GM18526 (cell line): ENCODE results near the gene MAP6D1.

Experiments used
- POLR2A ChIP-seq: IDR thresholded peaks from 3 replicates; pipeline ENCODE4 v1.6.1; 2011; ENCODE audit not compliant: insufficient read length; ENCODE audit errors: extremely low read depth

MAP6D1 gene

DNA sequence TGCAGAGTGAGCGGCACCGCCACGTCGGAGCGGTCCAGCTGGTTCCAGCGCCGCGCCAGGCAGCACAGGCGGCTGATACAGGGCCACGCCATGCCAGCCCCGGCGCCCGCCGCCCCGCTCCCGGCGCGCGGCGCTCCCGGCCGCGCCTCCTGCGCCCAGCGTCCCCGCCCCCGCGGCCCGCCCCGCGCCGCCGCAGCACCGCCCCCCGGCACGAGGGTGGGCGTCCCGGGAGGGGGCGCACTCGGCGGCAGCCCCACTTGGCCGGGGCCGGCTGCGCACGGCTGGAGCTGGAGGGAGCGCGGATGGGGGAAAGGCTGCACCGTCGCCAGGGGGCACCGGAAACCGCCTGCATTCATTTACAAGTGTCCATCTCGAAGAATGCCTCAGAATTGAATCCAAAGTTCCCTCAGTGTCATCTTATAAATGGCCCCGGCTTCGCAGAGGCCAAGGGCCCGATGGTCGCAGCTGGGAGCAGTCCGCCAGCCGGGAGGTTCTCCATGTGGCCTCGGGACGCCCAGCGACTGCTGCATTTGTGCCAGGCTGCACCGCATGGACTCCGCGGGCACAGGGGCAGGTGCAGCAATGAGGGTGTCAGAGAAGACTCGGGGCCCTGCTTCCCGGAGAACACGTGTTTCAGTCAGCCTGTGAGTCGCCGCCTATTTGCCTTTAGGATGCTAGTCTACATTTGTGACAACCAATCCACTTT lies at the start of gene MAP6D1:
MAP6D1 (minus strand) TSS at position 122 of the 706 bp plus-strand sequence; CDS start at position 92, 30 bp downstream.
- TF ChIP-seq POLR2A = no peak

DNA sequence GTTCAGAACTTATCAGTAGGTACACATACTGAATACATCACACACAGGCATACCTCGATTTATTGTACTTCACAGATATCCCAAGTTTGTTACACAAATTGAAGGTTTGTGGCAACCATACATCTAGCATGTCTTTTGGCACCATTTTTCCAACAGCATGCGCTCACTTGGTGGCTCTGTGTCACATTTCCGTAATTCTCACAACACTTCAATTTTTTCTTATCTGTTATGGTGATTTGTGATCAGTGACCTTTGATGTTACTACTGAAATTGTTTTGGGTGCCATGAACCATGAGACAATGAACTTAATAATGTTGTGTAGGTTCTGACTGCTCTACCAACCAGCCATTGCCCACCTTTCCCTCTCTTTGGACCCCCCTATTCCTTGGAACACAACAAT lies 48.5 kb upstream of the MAP6D1 start:
- TF ChIP-seq POLR2A = no peak

DNA sequence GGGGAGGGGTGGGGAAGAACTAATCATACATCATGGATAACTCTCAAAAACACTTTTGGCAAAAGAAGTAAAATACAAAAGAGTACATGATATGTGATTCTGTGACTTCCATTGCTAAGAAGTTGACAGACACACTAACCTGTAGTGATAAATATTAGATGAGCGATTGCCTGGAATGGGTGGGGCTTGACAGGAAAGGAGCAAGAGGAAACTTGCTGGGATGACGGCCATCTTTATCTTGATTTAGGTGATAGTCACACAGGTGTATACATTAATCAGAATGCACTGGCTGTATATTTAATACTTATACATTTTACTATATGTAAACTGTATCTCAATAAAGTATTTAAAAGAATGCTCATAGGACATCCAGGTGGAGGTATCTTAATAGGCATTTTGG lies 46.2 kb upstream of the MAP6D1 start:
- no peak for TF ChIP-seq POLR2A

DNA sequence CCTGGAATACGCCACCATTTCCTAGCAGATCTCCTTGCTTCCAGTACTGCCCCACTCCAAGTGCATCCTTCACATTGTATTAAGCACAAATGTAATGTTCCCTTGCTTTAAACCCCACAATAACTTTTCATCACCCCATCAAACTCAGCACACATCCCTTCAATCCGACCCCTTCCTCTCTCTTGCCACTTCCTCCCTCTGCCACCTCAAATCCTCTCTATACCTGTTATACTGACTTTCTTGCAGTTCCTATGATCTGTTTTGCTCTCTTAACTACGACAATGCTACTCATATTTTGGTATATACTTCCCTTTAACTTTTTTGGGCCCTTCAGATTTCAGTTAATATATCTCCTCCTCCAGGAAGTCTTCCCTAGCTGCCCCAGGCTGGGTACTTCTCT lies 45.2 kb upstream of the MAP6D1 start:
- TF ChIP-seq POLR2A = no peak

DNA sequence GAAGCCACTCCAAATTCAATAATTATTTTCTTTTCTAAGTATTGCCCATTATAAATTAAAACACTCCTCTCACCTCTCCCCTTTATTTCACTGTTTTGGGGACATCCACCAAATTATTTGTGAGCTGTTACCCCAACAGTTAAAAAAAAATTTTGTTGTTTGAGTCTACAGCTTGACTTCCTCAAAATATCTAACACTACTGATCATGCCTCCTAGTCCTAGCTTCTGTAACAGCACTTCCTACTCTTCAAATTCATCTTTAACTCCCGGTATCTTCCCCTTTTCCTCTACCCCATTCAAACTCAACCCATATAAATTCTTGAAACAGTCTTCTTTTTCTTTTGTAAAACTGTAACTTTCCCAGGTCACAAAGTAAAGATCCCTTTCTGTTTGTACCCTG lies 43.4 kb upstream of the MAP6D1 start:
- TF ChIP-seq POLR2A = no peak

DNA sequence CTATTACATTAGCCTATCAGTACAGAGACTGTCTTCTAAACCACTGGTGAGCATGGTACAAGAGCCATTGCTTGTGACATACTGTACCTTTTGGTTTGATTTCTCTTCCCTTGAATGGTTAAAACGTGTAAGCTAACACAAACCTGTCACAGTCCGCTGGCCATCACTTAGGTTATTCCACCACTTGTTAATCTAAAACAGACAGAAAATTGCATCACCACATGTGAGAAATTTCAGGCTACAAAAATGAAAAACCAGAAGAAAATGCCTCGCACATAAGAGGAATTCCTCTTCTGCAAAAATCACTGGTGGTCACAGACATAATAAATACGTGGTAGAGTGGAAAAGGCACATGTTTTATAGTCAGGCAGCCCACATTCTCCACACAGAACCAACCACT lies 37.2 kb upstream of the MAP6D1 start:
- no peak for TF ChIP-seq POLR2A

DNA sequence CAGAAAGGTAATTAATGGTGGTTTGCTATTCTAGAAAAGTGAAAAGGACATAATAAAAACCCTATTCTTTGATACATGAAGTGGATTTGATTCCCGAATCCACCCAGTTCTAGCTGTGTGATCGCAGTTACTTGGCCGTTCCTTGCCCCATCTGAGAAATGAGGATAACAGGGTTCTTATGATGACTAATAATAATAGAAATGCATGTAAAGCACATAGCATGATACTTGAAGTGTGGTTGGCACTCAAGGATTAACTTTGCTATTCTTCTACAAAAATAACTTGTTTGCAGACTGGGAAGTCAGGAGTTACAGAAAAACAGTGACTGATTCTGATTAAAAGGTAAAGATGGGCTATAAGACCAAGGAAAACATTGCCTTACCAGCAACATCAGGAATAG lies 32.5 kb upstream of the MAP6D1 start:
- no peak for TF ChIP-seq POLR2A

DNA sequence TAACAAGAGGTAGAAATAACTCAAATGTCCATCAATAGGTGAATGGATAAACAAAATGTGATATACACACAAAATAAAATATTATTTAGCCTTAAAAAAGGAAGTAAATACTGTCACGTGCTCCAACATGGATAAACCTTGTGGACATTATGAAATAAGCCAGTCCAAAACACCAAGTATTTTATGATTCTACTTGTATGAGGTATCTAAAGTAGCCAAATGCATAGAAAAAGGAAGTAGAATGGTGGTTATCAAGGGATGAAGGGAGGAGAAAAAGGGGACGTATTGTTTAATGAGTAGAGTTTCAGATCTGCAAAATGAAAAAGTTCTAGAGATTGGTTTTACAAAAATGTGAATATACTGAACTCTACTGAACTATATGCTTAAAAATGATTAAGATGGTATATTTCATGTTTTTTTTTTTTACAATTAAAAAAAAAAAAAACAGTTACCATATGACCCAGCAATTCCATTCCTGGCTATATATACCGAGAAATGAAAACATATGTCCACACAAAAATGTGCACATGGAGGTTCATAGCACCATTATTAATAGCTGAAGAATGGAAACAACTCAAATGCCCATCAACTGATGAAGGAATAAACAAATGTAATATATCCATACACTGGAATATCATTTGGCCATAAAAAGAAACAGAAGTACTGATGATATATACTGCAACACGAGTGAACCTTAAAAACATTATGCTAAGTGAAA lies 29.1 kb upstream of the MAP6D1 start:
- TF ChIP-seq POLR2A = no peak

DNA sequence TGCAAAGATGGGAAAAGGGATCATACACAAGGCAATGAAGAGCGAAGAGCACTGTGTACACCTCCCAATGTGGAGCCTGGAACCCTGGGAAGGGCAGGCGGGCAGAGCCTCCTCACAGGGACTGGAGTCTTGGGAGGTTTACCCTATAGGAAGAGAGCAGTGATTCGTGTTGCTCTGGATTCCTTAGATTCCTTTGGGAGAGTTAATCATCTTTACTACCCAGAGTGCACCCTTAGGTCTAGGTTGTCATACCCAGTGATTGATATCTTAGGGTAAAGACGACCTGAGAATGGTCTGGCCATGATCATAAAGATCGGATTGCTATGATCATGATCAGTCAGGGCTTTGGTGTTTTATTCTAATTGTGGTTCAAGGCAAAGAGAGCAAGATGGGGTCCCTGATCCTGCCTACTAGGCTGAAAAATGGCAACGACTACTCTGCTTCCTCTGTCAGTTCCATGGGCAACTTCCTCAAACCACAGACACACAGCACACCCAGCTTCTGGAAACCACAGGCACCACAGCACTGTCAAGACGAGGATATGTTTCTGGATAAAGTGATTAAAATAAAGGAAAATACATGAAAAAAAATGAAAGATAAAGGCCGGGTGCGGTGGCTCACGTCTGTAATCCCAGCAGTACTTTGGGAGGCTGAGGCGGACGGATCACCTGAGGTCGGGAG lies 20.4 kb upstream of the MAP6D1 start:
- TF ChIP-seq POLR2A = no peak

DNA sequence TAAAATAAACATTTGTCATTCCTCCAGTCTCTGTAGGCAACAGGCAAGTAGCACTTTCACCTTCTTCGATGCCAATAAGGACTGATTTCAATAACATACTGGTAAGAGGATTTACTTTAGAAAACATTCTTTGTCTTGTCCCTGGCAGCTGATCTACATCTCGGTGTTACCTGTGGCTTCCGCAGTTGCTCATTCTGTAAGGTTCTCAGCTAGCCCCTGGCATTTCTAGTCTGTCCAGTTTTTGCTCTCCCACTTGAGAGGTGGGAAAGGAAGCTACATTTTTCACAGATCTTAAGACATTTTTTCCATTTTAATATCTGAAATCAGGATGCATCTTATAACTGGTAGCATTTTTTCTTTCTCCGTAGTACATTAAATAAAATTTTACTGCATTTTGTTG lies 19.7 kb upstream of the MAP6D1 start:
- no peak for TF ChIP-seq POLR2A

DNA sequence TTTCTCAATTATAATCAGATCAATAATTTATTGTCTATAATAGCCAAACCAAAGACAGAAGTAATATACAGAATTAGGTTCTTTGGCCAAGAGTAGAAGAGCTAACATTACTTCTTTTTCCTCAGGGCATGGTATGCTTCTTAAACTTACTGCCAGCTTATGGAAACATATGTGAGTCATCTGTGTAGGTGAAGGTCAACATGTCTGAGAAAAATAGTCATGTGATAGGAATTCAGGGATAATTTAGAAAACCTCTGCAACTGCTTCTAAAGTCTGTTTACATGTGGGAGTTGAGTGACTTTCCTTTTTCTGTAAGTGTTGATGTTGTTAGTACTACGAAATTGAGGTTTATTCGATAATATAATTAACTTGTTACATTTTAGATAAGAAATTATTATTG lies 19.2 kb upstream of the MAP6D1 start:
- no peak for TF ChIP-seq POLR2A

DNA sequence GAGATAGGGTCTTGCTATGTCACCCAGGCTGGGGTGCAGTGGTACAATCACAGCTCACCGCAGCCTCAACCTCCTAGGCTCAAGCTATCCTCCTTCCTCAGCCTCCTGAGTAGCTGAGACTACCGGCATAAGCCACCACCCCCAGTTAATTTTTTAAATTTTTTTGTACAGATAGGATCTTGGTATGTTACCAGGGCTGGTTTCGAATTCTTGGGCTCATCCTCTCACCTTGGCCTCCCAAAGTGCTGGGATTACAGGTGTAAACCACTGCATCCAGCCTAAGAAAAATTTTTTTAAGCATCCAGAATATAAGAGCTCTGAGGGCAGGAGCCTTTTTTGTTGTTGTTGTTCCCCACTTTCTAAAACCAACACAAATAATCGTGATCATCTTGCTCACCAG lies 14.4 kb upstream of the MAP6D1 start:
- TF ChIP-seq POLR2A = no peak

DNA sequence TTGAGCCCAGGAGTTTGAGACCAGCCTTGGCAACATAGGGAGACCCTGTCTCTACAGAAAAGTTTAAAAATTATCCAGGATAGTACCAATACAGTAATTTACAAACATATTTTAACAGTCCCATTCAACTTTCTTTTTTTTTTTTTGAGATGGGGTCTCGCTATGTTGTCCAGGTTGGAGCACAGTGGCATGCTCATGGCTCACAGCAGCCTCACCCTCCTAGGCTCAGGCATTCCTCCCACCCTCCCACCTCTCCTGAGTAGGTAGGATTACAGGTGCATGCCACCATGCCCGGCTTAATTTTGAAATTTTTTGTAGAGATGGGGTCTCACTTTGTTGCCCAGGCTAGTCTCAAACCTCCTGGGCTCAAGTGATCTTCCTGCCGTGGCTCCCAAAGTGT lies 12.5 kb upstream of the MAP6D1 start:
- TF ChIP-seq POLR2A = no peak

DNA sequence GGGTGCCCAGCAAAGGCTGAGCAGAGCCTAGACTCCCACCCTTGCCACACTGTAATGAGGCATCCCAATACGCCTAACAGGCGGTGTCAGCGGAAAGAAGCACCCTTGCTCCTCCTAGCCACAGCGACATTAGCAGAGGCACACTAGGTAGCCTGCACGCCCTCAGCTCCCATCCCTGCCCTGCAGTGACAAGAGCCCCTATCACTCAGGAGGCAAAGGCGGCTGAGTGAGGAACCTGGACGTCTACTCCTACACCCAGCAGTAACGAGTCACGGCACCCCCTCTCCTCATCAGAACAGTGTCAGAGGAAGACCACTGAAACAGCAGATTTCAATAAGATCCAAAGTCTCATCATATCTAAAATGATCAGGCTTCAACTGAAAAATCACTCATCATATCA lies 12.0 kb upstream of the MAP6D1 start:
- TF ChIP-seq POLR2A = no peak

DNA sequence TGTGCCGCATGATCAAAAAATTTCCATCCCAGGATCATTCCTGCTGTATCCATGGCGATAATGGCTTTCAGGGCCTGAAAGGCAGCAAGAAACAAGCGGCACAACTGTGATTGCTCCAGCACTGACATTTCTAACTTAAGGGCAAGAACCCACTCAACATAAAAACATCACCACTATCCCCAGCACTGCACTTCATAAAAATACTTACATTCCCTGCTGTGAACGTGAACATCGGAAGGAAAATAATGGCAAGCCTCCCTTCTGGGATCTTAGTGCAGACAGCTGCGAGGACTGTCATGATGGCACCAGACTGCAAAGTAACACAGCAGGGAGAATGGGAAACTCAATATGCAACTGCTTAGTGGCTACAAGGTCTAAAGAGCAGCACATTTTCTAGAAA lies 8.1 kb upstream of the MAP6D1 start:
- no peak for TF ChIP-seq POLR2A

DNA sequence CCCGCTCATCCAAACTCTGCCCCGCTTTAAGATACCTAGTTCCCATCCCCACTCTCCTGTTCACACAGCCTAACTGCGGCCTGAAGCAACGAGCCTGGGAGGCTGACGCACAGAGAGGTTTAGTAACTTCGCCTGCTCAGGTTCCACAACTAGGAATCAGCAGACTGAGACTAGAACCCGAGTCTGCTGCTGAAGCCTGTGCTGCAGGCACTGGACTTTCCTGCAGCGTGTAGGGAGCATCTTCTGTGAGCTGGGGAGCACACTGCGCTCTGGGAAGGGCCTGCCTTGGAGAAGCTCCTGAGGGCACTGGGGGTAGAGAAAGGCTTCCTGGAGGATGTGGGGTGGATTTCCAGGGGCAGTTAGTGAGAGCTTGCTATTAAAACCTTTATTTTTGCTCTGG lies 4.8 kb upstream of the MAP6D1 start:
- no peak for TF ChIP-seq POLR2A
